HG02852 (cell line): ENCODE results near the gene CMTR2.
"Not testable (repeated sequence)": the region's sequence is repeated elsewhere in the genome, so short reads cannot be mapped to it uniquely, and the experiment has no call there.

ENCODE experiments used
- ATAC-seq: cut with Tn5 transposase; IDR thresholded peaks from one replicate; pipeline ENCODE4 v1.9.1; 2021; ENCODE audit warnings: mild to moderate bottlenecking, moderate library complexity; ENCODE audit not compliant: unreplicated experiment

CMTR2 gene

GRCh38 chr16:71288890-71289731, at the start of gene CMTR2:
CMTR2 (minus strand) TSS chr16:71289402; CDS start chr16:71285920, 3,482 bp downstream.
- peak; percentile 88 for ATAC-seq

- no peak for ATAC-seq
Measured at GRCh38 chr16:71338632-71339031, 49.4 kb upstream of the CMTR2 start.

GRCh38 chr16:71338193-71338592, 49.0 kb upstream of the CMTR2 start:
- ATAC-seq = no peak

- no peak for ATAC-seq
Measured at GRCh38 chr16:71337631-71338030, 48.4 kb upstream of the CMTR2 start.

- ATAC-seq = no peak
Measured at GRCh38 chr16:71328151-71328550, 38.9 kb upstream of the CMTR2 start.

GRCh38 chr16:71327720-71328119, 38.5 kb upstream of the CMTR2 start:
- no peak for ATAC-seq

GRCh38 chr16:71319999-71320398, 30.8 kb upstream of the CMTR2 start:
- no peak for ATAC-seq

- no peak for ATAC-seq
Measured at GRCh38 chr16:71315269-71315668, 26.1 kb upstream of the CMTR2 start.

GRCh38 chr16:71313591-71313990, 24.4 kb upstream of the CMTR2 start:
- ATAC-seq = not testable (repeated sequence)

GRCh38 chr16:71311553-71312158, 22.5 kb upstream of the CMTR2 start:
- no peak for ATAC-seq

GRCh38 chr16:71303938-71304337, 14.7 kb upstream of the CMTR2 start:
- ATAC-seq = no peak

- no peak for ATAC-seq
Measured at GRCh38 chr16:71297341-71297634, 8.1 kb upstream of the CMTR2 start.

- ATAC-seq = no peak
Measured at GRCh38 chr16:71296584-71297340, 7.6 kb upstream of the CMTR2 start.

- no peak for ATAC-seq
Measured at GRCh38 chr16:71295950-71296349, 6.7 kb upstream of the CMTR2 start.

GRCh38 chr16:71293919-71294318, 4.7 kb upstream of the CMTR2 start:
- no peak for ATAC-seq

GRCh38 chr16:71292095-71292494, 2.9 kb upstream of the CMTR2 start:
- ATAC-seq = not testable (repeated sequence)

GRCh38 chr16:71289732-71290062, 495 bp upstream of the CMTR2 start:
- ATAC-seq = no peak

- ATAC-seq = no peak
Measured at GRCh38 chr16:71288570-71288889, 672 bp downstream of the CMTR2 start.

GRCh38 chr16:71287911-71288310, 1.3 kb downstream of the CMTR2 start:
- ATAC-seq = no peak

GRCh38 chr16:71287454-71287853, 1.7 kb downstream of the CMTR2 start:
- no peak for ATAC-seq

GRCh38 chr16:71283612-71284011, 5.6 kb downstream of the CMTR2 start:
- ATAC-seq = no peak

GRCh38 chr16:71282943-71283342, 6.3 kb downstream of the CMTR2 start:
- no peak for ATAC-seq
